HG03575 (cell line): ENCODE measurements around the gene CCSER2.
"Not testable (repeated sequence)": the region's sequence is repeated elsewhere in the genome, so short reads cannot be mapped to it uniquely, and the experiment has no call there.

ENCODE experiments used
- ATAC-seq: cut with Tn5 transposase; IDR thresholded peaks from one replicate; pipeline ENCODE4 v1.9.1; 2021; ENCODE audit not compliant: unreplicated experiment, insufficient number of reproducible peaks, low FRiP score; ENCODE audit errors: extremely low read depth

The CCSER2 gene

DNA sequence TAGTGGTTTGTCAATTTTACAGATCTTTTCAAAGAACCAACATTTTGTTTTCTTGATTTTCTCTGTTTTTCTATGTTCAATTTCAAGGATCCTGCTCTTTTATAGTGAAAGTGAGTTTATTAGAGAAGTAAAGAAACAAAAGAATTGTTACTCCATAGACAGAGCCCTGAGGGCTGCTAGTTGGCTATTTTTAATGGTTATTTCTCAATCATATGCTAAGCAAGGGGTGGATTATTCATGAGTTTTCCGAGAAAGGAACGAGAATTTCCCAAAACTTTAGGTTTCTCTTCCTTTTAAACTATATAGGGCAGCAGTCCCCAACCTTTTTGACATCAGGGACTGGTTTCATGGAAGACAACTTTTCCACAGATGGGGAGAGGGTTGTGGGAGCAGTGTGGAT is 165.0 kb downstream of the CCSER2 start:
- ATAC-seq, result no peak

DNA sequence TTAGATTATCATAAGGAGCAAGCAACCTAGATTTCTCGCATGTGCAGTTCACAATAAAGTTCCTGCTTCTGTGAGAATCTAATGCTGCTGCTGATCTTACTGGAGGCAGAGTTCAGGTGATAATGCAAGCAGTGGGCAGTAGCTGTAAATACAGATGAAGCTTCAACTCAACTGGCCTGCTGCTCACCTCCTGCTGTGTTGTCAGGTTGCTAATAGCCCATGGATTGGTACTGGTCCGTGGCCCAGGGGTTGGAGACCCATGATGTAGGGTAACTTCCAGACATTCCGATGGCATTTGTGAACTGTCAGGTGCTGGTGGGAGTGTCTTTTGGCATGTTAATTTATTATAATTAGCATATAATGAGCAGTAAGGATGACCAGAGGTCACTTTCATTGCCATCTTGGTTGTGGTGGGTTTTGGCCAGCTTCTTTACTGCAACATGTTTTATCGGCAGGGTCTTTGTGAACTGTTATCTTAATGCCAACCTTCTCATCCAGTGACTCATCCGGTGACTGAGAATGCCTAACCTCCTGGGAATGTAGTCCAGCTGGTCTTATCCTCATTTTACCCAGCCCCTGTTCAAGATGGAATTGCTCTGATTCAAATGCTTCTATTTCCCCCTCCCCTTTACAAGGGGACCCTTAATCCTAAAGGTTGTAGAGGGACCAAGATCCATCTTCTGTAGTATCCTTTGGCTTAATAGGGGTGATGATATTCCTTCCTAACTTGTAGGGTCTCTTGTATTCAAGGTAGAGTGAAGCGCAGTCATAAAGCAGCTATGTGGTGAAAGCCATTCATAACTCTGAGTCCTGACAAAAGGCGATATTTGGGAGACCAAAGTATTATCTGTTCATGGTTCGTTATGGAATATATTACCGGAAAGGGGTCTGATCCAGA is 165.8 kb downstream of the CCSER2 start:
- ATAC-seq, result no peak

DNA sequence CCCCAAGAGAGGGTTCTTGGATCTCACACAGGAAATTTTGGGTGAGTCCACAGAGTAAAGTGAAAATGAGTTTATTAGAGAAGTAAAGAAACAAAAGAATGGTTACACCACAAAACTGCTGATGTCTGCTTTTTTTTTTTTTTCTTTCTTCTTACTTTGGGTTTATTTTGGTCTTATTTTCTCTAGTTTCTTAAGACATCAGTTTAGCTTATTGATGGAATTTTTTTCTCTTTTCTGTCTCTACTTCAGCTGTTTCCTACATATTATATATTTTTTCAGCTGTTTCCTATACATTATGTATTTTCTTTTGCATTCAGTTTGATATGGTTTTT is 166.4 kb downstream of the CCSER2 start:
- ATAC-seq, result no peak

DNA sequence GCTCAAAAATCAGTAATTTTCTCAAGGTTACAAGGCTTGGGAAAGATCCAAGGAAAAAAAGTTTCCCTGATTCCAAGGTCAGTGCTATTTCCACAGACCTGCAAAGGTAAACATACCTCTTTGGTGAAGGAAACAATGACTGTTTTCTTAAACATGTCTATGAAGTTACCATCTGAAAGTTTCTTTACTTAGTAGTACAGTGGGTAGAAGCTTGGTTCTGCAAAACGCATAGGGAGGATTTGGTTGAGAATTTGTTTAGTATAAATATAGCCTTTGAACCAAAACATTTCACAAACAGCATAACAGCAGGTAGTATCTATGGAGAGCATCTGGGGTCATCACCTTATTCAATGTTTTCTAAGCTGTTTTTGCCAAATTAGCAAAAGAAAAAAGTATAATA is 169.6 kb downstream of the CCSER2 start:
- ATAC-seq, result no peak

DNA sequence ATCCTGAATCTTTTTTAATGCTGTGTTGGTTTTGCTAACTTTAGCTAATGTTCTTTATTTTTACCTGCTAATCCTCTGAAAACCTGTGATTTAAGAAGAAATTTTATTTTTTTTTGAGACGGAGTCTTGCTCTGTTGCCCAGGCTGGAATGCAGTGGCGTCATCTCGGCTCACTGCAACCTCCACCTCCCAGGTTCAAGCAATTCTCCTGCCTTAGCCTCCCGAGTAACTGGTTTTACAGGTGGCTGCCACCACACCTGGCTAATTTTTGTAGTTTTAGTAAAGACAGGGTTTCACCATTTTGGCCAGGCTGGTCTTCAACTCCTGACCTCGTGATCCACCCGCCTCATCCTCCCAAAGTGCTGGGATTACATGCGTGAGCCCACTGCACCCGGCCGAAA is 170.7 kb downstream of the CCSER2 start:
- ATAC-seq, result not testable (repeated sequence)

DNA sequence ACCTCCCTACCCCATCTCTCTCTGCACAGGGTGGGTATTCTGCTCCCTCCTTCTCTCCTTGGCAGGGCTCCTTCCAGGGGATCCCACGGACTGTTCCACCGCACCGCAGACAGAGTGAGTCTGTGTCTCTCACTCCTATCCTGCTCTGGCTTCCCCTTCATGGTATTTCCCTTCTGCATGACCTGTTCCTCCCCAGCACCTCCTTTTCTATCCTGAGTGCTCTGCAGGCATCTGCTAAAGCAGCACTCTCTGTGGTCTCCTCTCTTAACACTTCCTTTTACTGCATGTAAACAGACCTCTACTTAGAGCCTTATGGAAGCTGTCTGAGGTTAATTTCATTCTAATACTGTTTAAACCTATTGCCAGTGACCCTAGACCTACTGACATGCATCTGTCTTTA is 171.5 kb downstream of the CCSER2 start:
- no peak for ATAC-seq

DNA sequence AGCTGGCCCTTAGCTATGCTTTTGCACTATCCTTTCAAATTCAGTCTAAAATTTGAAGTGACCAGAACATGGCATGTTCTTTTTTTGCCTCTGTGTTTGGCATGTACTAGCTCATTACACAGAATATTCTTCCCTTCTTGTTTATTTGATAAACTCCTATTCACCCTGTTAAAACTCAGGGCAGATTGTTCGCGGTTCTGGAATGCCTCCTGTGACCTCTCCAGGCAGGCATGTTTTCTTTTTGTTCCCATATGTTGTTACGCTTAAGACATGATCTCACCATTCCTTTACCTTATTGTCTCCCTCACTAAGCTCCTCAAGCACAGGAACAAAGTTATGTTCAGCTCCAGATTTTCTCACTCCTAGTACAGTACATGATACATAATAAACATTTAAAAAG is 181.7 kb downstream of the CCSER2 start:
- ATAC-seq, result no peak

DNA sequence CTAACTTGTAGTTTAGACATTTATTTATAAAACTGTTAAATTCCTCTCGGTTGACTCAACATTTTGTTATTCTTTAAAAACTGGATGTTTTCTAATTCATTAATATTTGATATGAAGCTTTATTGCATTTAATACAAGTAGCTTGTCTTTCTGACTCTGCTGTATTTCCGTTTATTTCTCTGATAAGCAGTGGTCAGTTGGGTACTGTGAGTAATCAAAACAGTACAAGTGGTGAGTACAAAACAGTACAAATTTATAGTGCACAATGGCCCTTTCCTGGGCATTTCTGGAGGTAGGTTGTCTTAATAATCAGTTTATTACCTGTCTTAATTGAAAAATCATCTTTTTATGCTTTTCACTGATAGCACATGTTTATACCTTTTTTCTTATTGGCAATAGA is 182.7 kb downstream of the CCSER2 start:
- no peak for ATAC-seq

DNA sequence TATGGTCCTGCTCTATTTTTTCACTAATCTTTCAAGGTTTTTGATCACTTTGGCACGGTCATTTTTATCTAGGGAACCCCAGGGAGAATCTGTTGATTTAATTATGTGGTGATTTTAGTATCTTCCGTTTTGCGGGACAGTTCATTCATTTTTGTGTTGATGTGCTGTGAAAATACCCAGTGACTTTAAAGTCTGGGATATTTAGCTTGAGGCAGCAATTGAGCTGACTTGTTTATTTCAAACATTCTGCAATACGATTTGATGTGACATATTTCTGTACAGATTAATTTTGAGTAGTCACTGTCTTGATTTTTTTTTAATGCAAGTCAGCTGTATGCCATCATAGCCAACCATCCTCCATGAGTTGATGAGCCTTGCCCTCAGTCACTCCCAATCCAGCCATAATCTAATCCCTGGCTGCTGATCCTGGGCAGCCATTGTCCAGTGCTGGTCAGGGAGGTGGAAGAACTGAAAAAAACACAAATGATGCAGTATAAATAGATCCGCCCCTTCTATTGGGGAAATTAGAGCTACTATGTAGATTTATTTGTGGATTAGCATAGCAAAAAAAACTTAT is 183.4 kb downstream of the CCSER2 start:
- no peak for ATAC-seq

DNA sequence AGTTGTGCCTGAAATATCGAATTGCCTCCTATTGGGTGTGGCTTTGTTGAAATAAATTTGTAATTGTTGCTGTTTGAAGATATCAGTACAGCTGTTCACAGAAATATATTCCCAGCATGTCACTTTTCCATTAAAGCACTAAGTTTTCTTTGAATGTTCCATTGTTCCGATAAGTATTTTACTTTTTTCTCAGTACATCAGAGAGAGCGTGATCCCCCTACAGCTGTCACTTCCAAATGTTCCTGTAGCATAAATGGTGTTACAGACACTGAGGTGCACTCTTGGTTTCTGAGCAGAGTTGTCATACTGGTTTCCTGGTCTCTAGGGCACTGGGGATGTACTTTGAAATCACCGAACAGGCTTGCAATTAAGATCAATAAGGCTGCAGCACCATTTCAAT is 189.2 kb downstream of the CCSER2 start:
- no peak for ATAC-seq

DNA sequence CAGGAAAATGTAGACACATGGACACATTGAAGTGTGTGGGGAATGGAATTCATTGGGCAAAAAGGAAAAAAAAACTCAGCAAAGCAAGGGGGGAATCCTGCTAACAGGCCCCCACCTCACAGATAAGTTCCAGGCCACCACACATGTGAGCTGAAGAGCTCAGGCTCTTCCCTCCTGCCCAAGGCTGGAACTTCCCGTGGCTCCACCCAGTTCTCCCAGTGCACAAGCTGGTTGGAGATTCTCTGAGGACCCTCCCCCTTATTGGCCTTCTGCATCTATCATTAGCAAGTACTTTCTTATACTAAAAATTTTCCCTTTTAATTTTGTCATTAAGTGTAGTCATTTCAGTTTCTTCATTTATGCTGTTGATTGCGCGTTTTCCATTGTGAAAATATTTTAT is 190.8 kb downstream of the CCSER2 start:
- ATAC-seq, result no peak

DNA sequence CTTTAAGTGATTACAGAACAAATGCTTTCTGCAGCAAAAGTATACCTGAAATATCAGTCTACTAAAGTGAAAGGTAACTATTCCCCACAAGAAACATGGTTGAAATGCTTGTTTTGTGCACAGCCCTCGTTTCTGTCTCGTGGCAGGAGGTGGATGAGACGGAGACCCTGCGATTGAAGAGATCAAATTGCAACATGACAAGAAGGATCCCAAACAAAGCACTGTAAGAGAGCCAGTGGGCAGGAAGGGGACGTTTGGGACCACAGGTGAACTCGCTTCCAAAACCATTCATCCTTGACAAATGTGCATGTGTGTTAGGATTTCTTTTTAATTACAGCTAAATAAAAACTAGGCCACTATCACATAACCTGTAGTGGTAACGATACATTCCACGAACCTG is 192.6 kb downstream of the CCSER2 start:
- no peak for ATAC-seq

DNA sequence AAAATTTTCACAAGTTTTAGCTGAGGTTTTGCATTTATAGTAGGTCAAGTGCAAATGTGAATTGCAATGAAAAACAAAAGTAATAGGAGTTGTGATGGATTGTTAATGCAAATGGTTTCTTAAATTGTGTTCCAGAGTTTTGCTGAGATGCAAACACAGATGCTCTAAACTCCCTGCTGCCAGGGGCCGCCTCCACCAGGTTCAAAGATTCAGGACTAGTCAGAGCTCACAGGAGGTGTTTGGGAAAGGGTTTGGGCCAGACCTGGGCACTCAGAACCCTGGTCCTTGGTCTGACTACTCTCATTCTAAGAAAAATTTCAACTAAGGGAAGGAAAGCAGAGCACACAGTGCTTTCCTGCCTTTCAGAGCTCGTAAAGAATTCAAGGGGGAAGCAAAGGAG is 193.1 kb downstream of the CCSER2 start:
- no peak for ATAC-seq

DNA sequence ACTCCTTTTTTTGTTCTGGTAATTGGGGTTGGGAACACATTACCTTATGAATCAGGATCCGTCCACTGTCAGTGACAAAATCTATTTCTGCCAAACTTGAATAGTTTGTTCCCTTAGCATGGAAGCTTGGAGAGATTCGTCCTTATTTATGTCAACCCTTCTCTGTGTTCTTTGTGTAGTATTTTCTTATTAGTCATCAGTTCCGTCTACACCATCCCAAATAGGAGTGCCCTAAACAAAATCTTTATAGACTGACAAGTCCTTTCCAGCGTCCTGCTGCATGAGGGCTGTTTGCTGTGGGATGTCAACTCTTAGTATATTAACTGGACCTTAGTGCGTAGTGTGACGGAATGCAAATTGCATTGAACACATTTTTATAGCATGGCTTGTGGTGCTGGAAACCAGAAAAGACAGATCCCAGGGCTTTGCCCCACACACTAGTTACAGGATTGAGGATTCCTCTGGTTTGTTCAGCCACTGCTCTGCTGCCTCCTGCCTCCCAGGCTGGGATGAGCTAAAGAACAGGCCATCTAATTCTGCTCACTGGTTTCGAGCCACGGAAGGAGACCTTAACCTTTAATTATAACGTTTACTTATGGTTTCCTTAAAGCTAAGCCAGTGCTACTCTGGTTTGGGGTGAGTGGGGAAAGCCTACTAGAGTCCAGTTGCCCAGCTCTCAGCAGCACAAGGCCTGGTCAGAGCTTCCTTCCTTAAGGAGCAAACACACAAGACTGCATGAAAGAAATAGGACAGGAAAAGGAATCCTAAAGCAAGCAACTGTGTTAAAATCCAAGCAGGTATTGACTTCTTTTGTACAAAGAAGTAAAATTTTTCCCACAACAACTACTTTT is 194.4 kb downstream of the CCSER2 start:
- no peak for ATAC-seq

DNA sequence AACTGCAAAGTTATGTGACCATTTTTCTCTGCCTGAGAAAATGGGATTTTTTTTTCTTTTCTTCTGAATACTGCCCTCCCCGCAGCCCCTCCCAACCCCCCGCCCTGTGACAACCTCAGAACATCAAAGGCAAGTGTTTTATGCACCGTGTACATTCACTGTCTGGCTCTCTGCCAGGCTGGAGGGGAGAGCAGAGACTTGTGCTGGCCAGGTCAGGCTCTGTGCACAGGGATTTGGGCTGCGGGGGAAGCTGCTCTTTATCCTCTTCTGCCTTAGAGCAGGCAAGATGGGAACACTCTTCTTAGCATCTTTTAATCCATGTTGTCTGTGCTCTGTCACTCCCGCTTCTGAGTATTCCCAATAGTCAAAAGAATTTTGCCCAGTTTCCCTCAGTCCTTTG is 195.1 kb downstream of the CCSER2 start:
- ATAC-seq, result no peak

DNA sequence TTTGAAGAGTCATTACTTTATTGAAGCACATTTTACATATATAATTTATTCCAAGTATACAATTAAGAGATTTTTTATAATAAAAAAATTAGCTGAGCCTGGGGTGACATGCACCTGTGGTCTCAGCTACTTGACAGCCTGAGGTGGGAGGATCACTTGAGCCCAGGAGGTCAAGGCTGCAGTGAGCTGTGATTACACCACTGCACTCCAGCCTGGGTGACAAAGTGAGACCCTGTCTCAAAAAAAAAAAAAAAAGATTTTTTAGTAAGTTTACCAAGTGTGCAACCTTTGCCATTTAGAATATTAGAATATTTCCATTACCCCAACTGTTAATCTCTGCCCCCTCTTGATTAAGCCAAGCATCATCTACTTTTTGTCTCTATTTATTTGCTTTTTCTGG is 196.0 kb downstream of the CCSER2 start:
- no peak for ATAC-seq

DNA sequence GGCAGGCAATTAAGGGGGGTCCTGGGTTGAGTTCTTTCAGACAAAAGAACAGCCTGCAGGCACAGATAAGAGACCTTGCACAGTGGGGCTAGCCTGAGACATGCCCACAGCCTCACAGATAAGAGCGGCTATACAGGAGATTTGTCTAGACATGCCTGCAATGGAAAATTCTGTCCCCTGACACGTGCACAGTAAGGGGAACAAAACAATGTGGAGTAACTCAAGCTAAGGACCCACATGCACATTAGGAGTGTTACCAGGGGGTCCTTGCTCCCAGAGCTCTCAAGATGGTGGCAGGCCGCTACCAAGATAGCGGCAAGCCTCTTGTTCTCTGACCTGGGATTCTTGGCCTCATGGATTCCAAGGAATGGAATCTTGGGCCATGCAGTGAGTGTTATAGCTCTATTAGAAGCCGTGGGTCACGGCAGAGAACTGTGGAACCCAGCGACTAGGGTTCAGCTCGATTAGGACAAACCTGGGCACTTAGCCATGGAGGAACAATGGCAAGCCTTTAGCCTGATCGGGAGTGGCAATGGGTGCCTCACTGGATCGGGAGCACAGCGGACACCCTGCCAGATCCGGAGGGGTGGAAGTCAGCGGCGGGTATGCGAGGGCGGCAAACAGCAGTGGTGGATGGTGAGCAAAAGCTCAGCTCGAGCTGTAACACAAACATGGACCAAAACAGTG is 196.9 kb downstream of the CCSER2 start:
- no peak for ATAC-seq

DNA sequence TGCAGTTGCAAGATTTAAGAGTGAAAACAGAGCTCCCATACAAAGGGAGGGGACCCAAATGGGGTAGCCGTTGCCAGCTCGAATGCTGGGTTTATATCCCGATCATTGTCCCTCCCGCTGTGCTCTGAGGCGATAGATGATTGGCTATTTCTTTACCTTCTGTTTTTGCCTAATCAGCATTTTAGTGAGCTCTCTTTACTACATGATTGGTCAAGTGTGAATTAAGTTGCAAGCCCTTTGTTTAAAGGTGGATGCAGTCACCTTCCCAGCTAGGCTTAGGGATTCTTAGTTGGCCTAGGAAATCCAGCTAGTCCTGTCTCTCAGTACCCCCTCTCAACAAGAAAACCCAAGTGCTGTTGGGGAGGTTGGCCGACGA is 197.4 kb downstream of the CCSER2 start:
- ATAC-seq, result not testable (repeated sequence)

DNA sequence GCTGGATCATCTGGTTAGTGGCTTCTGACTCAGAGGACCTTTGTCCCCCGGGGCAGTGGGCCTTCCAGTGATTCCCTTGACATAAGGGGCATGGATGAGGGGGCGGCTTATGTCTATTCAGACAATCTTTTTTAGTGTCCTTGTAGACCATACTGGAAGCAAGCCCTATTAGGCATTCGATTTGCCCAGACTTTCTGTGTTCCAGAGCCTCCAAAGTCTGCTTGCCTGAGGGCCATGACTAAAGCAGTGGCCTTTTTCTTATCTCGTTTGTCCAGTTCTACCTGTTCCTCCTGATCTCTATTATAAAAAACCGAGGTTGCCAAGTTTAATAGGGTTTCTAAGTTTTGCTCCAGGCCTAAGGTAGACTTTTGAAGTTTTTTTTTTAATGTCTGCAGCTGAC is 199.0 kb downstream of the CCSER2 start:
- ATAC-seq, result not testable (repeated sequence)
